WERI-Rb-1 (cell line): ENCODE measurements around the gene LHFPL2.

ENCODE experiments used
- DNase-seq: peaks from one replicate; pipeline ENCODE4 v3.0.0-alpha.2; 2020
- H3K27ac ChIP-seq: fragments of 250-450 bp; sonication (Bioruptor Pico); 2 replicates; pipeline ENCODE4 v1.5.1; 2020; ENCODE audit warnings: mild to moderate bottlenecking, moderate library complexity
- H3K27me3 ChIP-seq: fragments of 250-450 bp; sonication (Bioruptor Pico); 2 replicates; pipeline ENCODE4 v1.5.1; 2021; ENCODE audit warnings: mild to moderate bottlenecking, low read depth, moderate library complexity; ENCODE audit not compliant: insufficient read depth, severe bottlenecking
- H3K36me3 ChIP-seq: fragments of 250-450 bp; sonication (Bioruptor Pico); 2 replicates; pipeline ENCODE4 v1.5.1; 2020; ENCODE audit warnings: mild to moderate bottlenecking, moderate library complexity
- H3K4me3 ChIP-seq: 2 replicates; pipeline ENCODE4 v1.5.1; 2011; ENCODE audit warnings: low read depth, mild to moderate bottlenecking, control low read depth, low read length
- H3K9me3 ChIP-seq: fragments of 250-450 bp; sonication (Bioruptor Pico); 2 replicates; pipeline ENCODE4 v1.5.1; 2021; ENCODE audit warnings: mild to moderate bottlenecking, moderate library complexity; ENCODE audit not compliant: severe bottlenecking
- CTCF ChIP-seq: IDR thresholded peaks from 2 replicates; pipeline ENCODE4 v1.5.1; 2011; ENCODE audit warnings: low read depth, mild to moderate bottlenecking, control low read depth, inconsistent platforms, low read length

The LHFPL2 gene

GRCh38 chr5:78618303-78618702 lies 30.3 kb downstream of the LHFPL2 start:
- Histone ChIP-seq H3K4me3 (no peak overlapping the region), H3K36me3 (peaks cover 12% of the 10 kb centered on the region), H3K27me3 (no peaks in the 10 kb centered on the region), H3K9me3 (no peaks in the 10 kb centered on the region), H3K27ac (no peak overlapping the region)
- no peak for TF ChIP-seq CTCF
- no peak for DNase-seq

GRCh38 chr5:78615697-78616096 lies 32.9 kb downstream of the LHFPL2 start:
- DNase-seq: no peak
- Histone ChIP-seq H3K9me3 (no peaks in the 10 kb centered on the region), H3K4me3 (no peak overlapping the region), H3K36me3 (peaks cover 11% of the 10 kb centered on the region), H3K27me3 (no peaks in the 10 kb centered on the region), H3K27ac (no peak overlapping the region)
- no peak for TF ChIP-seq CTCF

GRCh38 chr5:78614816-78615215 lies 33.8 kb downstream of the LHFPL2 start:
- Histone ChIP-seq H3K9me3 (no peaks in the 10 kb centered on the region), H3K4me3 (no peak overlapping the region), H3K27ac (no peak overlapping the region), H3K27me3 (no peaks in the 10 kb centered on the region), H3K36me3 (peaks cover 5% of the 10 kb centered on the region)
- TF ChIP-seq CTCF: no peak
- DNase-seq: no peak

- Histone ChIP-seq H3K9me3 (no peaks in the 10 kb centered on the region), H3K27ac (no peak overlapping the region), H3K36me3 (peaks cover 5% of the 10 kb centered on the region), H3K4me3 (no peak overlapping the region), H3K27me3 (no peaks in the 10 kb centered on the region)
- DNase-seq: no peak
- TF ChIP-seq CTCF: no peak
These were observed 34.8 kb downstream of the LHFPL2 start for GRCh38 chr5:78613756-78614155.

GRCh38 chr5:78613151-78613533 lies 35.4 kb downstream of the LHFPL2 start:
- Histone ChIP-seq H3K27me3 (no peaks in the 10 kb centered on the region), H3K9me3 (no peaks in the 10 kb centered on the region), H3K36me3 (peaks cover under 1% of the 10 kb centered on the region), H3K4me3 (no peak overlapping the region), H3K27ac (no peak overlapping the region)
- no peak for TF ChIP-seq CTCF
- no peak for DNase-seq
